ENCODE results near the gene SLC18A2. TPM values are rescaled to one million over a fixed set of nuclear protein-coding genes. Genes with fewer than 3 reads are reported as not detected.

SLC18A2 gene
- total and polyA plus RNA-seq, 2 donors (not counting 3 experiments of a cell fraction or from before 2014, with no cell fraction given) = not detected

GRCh38 chr10:117268258-117268657, 27.3 kb downstream of the SLC18A2 start:
- FAIRE-seq = no peak
- Histone ChIP-seq H3K4me1 (ENCODE audit: control insufficient read depth, extremely low read depth, insufficient read depth, low read length) (no peaks in the 10 kb centered on the region), H3K9me1 (replicated peaks; ENCODE audit: control insufficient read depth, extremely low read depth, insufficient read depth, low read length) (no peaks in the 10 kb centered on the region), H3K27me3 (ENCODE audit: control insufficient read depth in 2 of 2, insufficient read depth in 2 of 2, low read length in 2 of 2) (no peaks in the 10 kb centered on the region), H4K20me1 (replicated peaks; ENCODE audit: control insufficient read depth, extremely low read depth, insufficient read depth, low read length) (no peaks in the 10 kb centered on the region), H3K36me3 (ENCODE audit: control insufficient read depth in 2 of 2, extremely low read depth in 1 of 2, insufficient read depth in 2 of 2, low read length in 2 of 2) (no peaks in the 10 kb centered on the region), H3K27ac (ENCODE audit: insufficient read depth, low read depth, low read length) (no peak overlapping the region), H3K9me3 (replicated peaks; ENCODE audit: control insufficient read depth, insufficient read depth, low read length) (no peaks in the 10 kb centered on the region), H2AFZ (ENCODE audit: low read depth, low read length) (no peak overlapping the region), H3K79me2 (ENCODE audit: control insufficient read depth, insufficient read depth, low read length) (no peaks in the 10 kb centered on the region), H3K4me2 (ENCODE audit: insufficient read depth, low read length) (no peak overlapping the region), H3K9ac (replicated peaks; ENCODE audit: extremely low read depth, insufficient read depth, low read length) (no peak overlapping the region), H3K4me3 (replicated peaks in 1 of 3; ENCODE audit: insufficient read depth in 1 of 3, low read depth in 1 of 3, low read length in 3 of 3) (no peak overlapping the region)
- no TSS peak for BruUV-seq (replicated peaks)
- TF ChIP-seq, protein P1, sequence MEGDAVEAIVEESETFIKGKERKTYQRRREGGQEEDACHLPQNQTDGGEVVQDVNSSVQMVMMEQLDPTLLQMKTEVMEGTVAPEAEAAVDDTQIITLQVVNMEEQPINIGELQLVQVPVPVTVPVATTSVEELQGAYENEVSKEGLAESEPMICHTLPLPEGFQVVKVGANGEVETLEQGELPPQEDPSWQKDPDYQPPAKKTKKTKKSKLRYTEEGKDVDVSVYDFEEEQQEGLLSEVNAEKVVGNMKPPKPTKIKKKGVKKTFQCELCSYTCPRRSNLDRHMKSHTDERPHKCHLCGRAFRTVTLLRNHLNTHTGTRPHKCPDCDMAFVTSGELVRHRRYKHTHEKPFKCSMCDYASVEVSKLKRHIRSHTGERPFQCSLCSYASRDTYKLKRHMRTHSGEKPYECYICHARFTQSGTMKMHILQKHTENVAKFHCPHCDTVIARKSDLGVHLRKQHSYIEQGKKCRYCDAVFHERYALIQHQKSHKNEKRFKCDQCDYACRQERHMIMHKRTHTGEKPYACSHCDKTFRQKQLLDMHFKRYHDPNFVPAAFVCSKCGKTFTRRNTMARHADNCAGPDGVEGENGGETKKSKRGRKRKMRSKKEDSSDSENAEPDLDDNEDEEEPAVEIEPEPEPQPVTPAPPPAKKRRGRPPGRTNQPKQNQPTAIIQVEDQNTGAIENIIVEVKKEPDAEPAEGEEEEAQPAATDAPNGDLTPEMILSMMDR (IDR thresholded peaks at IDR 0.05; ENCODE audit: extremely low read depth in 1 of 2, insufficient read depth in 1 of 2, low read depth in 1 of 2, low read length in 2 of 2) = no peak
- TF ChIP-seq JUN (IDR thresholded peaks at IDR 0.05; ENCODE audit: borderline replicate concordance, insufficient read depth, insufficient read length, low read depth) (no peak), POLR2A (IDR thresholded peaks at IDR 0.05; ENCODE audit: low read depth, low read length) (no peak), EZH2 (IDR thresholded peaks at IDR 0.05; ENCODE audit: borderline replicate concordance, low read depth, low read length, severe bottlenecking) (no peak), GATA2 (IDR thresholded peaks at IDR 0.05; ENCODE audit: insufficient read depth, insufficient read length, low read depth, low read length) (no peak), MAX (IDR thresholded peaks at IDR 0.05; ENCODE audit: insufficient read depth, insufficient read length) (no peak), FOS (IDR thresholded peaks at IDR 0.05; ENCODE audit: borderline replicate concordance, insufficient read depth, low read length) (no peak), MYC (IDR thresholded peaks at IDR 0.05; ENCODE audit: low read depth, low read length) (no peak)
- intact Hi-C loops (cut with micrococcal nuclease) (no loop called here), dilution Hi-C loops (cut with MboI; ENCODE audit: extremely low pct_ligation_motif_present, low sequenced_read_pairs) (no loop called here)
- no peak for DNase-seq (ENCODE audit: low read depth, low spot score)
- POLR2A ChIA-PET = no interaction called here
- CTCF ChIA-PET = interaction anchor here (1.5 kb wide), 1 partner anchor 52 kb away, joined by 4 read pairs; no protein-coding TSS in a partner anchor

Data from endothelial cell of umbilical vein (primary cell).